Transverse colon (tissue), 4 donors: ENCODE measurements around the gene NRN1L.

ENCODE experiments used
- POLR2A ChIP-seq: fragments of 450-650 bp; IDR thresholded peaks from one replicate; pipeline ENCODE4 v1.6.1; 2016; ENCODE audit warnings: antibody characterized with exemption, mild to moderate bottlenecking, moderate library complexity
- POLR2AphosphoS5 ChIP-seq, 3 donors: sonication (generic); formaldehyde crosslinking; IDR thresholded peaks; one replicate each; pipeline ENCODE4 v1.6.1; 2016; ENCODE audit warnings: antibody characterized with exemption in 3 of 3
- TF ChIP-seq, protein P1 (sequence below), 5 experiments: fragments of 200-600 bp in 3 of 5; fragments of 450-650 bp in 2 of 5; sonication (generic) in 3 of 5; IDR thresholded peaks; 1 replicate in 2 of 5; 2 replicates in 3 of 5; pipeline ENCODE4 v1.5.1; 2016 to 2017; ENCODE audit warnings: antibody characterized with exemption in 5 of 5, inconsistent platforms in 3 of 5, mild to moderate bottlenecking in 2 of 5, moderate library complexity in 1 of 5

DNA sequence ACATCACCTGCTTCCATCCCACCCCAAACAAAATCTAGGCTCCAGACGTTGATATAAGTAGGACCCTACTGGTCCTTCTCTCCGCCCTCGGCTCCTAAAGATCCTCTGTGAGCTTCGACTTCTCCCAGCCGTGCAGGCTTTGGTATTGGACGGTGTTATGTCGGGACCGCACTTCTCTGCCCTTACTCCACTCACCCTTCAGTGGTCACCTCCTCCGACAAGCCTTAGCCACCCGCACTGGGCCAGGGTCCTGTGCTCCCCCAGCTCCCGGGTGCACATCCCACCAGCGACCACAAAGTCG is 50.4 kb downstream of the NRN1L start:
- TF ChIP-seq, protein P1, sequence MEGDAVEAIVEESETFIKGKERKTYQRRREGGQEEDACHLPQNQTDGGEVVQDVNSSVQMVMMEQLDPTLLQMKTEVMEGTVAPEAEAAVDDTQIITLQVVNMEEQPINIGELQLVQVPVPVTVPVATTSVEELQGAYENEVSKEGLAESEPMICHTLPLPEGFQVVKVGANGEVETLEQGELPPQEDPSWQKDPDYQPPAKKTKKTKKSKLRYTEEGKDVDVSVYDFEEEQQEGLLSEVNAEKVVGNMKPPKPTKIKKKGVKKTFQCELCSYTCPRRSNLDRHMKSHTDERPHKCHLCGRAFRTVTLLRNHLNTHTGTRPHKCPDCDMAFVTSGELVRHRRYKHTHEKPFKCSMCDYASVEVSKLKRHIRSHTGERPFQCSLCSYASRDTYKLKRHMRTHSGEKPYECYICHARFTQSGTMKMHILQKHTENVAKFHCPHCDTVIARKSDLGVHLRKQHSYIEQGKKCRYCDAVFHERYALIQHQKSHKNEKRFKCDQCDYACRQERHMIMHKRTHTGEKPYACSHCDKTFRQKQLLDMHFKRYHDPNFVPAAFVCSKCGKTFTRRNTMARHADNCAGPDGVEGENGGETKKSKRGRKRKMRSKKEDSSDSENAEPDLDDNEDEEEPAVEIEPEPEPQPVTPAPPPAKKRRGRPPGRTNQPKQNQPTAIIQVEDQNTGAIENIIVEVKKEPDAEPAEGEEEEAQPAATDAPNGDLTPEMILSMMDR (IDR thresholded peaks at IDR 0.05), result no peak
- no peak for TF ChIP-seq POLR2AphosphoS5 (IDR thresholded peaks at IDR 0.05)
- no peak for TF ChIP-seq POLR2A
